KMS-11 (cell line): Measurements from ENCODE around the gene ADARB1.
"Not testable (repeated sequence)": the region's sequence is repeated elsewhere in the genome, so short reads cannot be mapped to it uniquely, and the experiment has no call there.

Experiments used
- H2AFZ ChIP-seq: fragments of 200-600 bp; sonication (generic); 2 replicates; pipeline ENCODE4 v1.6.1; 2016; ENCODE audit warnings: antibody characterized with exemption, mixed run types, low read depth
- H3K27ac ChIP-seq: fragments of 200-600 bp; sonication (generic); 2 replicates; pipeline ENCODE4 v1.6.1; 2016; ENCODE audit warnings: mild to moderate bottlenecking, mixed run types
- H3K27me3 ChIP-seq: fragments of 200-600 bp; sonication (generic); 2 replicates; pipeline ENCODE4 v1.6.1; 2017; ENCODE audit warnings: mild to moderate bottlenecking, low read depth, mixed run types, moderate library complexity; ENCODE audit not compliant: insufficient read depth
- H3K36me3 ChIP-seq: fragments of 200-600 bp; sonication (generic); 2 replicates; pipeline ENCODE4 v1.6.1; 2017; ENCODE audit warnings: mild to moderate bottlenecking, mixed run types; ENCODE audit not compliant: insufficient read depth
- H3K4me1 ChIP-seq: fragments of 200-600 bp; sonication (generic); 2 replicates; pipeline ENCODE4 v1.6.1; 2016; ENCODE audit warnings: mild to moderate bottlenecking, low read depth, mixed run types; ENCODE audit not compliant: poor library complexity, severe bottlenecking
- H3K4me2 ChIP-seq: fragments of 200-600 bp; sonication (generic); 2 replicates; pipeline ENCODE4 v1.7.0; 2016; ENCODE audit warnings: mild to moderate bottlenecking, mixed run types
- H3K4me3 ChIP-seq: fragments of 200-600 bp; sonication (generic); IDR thresholded peaks from 2 replicates; pipeline ENCODE4 v1.6.1; 2017; ENCODE audit warnings: low read depth, low read length, mixed read lengths; ENCODE audit not compliant: insufficient read depth
- H3K79me2 ChIP-seq: fragments of 200-600 bp; sonication (generic); 2 replicates; pipeline ENCODE4 v1.6.1; 2016; ENCODE audit warnings: low read depth, mixed run types; ENCODE audit not compliant: insufficient read depth
- H3K9ac ChIP-seq: fragments of 200-600 bp; sonication (generic); 2 replicates; pipeline ENCODE4 v1.6.1; 2016; ENCODE audit warnings: mild to moderate bottlenecking, mixed run types
- H4K20me1 ChIP-seq: fragments of 200-600 bp; sonication (generic); 2 replicates; pipeline ENCODE4 v1.6.1; 2016; ENCODE audit warnings: mild to moderate bottlenecking, mixed run types; ENCODE audit not compliant: insufficient read depth
- CTCF ChIP-seq: fragments of 200-600 bp; sonication (generic); conservative IDR thresholded peaks from 2 replicates; pipeline ENCODE4 v1.6.1; 2017; ENCODE audit warnings: low read depth, mild to moderate bottlenecking, antibody characterized with exemption, low read length, moderate library complexity, mixed read lengths

ADARB1 gene

GRCh38 chr21:45132841-45133573 is 58.6 kb downstream of the ADARB1 start:
- no peak overlapping the region for H3K4me3 ChIP-seq
- H4K20me1 ChIP-seq: no peaks in the 10 kb centered on the region
- H3K9ac ChIP-seq: no peak overlapping the region
- no peak overlapping the region for H3K4me2 ChIP-seq
- no peak for TF ChIP-seq CTCF
- H2AFZ ChIP-seq: no peak overlapping the region
- no peaks in the 10 kb centered on the region for H3K27me3 ChIP-seq
- H3K79me2 ChIP-seq: no peaks in the 10 kb centered on the region
- peaks cover 49% of the 10 kb centered on the region for H3K4me1 ChIP-seq
- no peak overlapping the region for H3K27ac ChIP-seq
- no peaks in the 10 kb centered on the region for H3K36me3 ChIP-seq

- peaks cover 46% of the 10 kb centered on the region for H3K4me1 ChIP-seq
- H3K9ac ChIP-seq, H3K27ac ChIP-seq, H3K36me3 ChIP-seq, H3K27me3 ChIP-seq, H4K20me1 ChIP-seq, H3K4me3 ChIP-seq, H2AFZ ChIP-seq, H3K79me2 ChIP-seq, H3K4me2 ChIP-seq: not testable (repeated sequence)
Observed at GRCh38 chr21:45133574-45134278, 59.3 kb downstream of the ADARB1 start.

GRCh38 chr21:45134279-45135076 is 60.1 kb downstream of the ADARB1 start:
- H3K4me3 ChIP-seq: no peak overlapping the region
- H3K9ac ChIP-seq: no peak overlapping the region
- H3K36me3 ChIP-seq: no peaks in the 10 kb centered on the region
- H3K79me2 ChIP-seq: no peaks in the 10 kb centered on the region
- no peak overlapping the region for H2AFZ ChIP-seq
- no peaks in the 10 kb centered on the region for H4K20me1 ChIP-seq
- H3K4me2 ChIP-seq: no peak overlapping the region
- peaks cover 41% of the 10 kb centered on the region for H3K4me1 ChIP-seq
- no peak for TF ChIP-seq CTCF
- H3K27ac ChIP-seq: no peak overlapping the region
- H3K27me3 ChIP-seq: no peaks in the 10 kb centered on the region

GRCh38 chr21:45135122-45135521 is 60.7 kb downstream of the ADARB1 start:
- Histone ChIP-seq H3K27me3 (no peaks in the 10 kb centered on the region), H3K4me1 (peaks cover 37% of the 10 kb centered on the region), H3K27ac (no peak overlapping the region), H3K9ac (no peak overlapping the region), H3K36me3 (no peaks in the 10 kb centered on the region), H2AFZ (no peak overlapping the region), H4K20me1 (no peaks in the 10 kb centered on the region), H3K4me2 (no peak overlapping the region), H3K79me2 (no peaks in the 10 kb centered on the region), H3K4me3 (no peak overlapping the region)
- TF ChIP-seq CTCF: no peak
